Hematopoietic multipotent progenitor cell treated with erythropoietin and hydrocortisone succinate and interleukin-3 and kit ligand, for 15 days (in vitro differentiated cells): ENCODE results near the gene HNRNPH2.

Source experiments
- DNase-seq: peaks from one replicate; pipeline ENCODE4 v3.0.0-alpha.2; 2015; ENCODE audit warnings: low spot score

HNRNPH2 gene, protein sequence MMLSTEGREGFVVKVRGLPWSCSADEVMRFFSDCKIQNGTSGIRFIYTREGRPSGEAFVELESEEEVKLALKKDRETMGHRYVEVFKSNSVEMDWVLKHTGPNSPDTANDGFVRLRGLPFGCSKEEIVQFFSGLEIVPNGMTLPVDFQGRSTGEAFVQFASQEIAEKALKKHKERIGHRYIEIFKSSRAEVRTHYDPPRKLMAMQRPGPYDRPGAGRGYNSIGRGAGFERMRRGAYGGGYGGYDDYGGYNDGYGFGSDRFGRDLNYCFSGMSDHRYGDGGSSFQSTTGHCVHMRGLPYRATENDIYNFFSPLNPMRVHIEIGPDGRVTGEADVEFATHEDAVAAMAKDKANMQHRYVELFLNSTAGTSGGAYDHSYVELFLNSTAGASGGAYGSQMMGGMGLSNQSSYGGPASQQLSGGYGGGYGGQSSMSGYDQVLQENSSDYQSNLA

DNA sequence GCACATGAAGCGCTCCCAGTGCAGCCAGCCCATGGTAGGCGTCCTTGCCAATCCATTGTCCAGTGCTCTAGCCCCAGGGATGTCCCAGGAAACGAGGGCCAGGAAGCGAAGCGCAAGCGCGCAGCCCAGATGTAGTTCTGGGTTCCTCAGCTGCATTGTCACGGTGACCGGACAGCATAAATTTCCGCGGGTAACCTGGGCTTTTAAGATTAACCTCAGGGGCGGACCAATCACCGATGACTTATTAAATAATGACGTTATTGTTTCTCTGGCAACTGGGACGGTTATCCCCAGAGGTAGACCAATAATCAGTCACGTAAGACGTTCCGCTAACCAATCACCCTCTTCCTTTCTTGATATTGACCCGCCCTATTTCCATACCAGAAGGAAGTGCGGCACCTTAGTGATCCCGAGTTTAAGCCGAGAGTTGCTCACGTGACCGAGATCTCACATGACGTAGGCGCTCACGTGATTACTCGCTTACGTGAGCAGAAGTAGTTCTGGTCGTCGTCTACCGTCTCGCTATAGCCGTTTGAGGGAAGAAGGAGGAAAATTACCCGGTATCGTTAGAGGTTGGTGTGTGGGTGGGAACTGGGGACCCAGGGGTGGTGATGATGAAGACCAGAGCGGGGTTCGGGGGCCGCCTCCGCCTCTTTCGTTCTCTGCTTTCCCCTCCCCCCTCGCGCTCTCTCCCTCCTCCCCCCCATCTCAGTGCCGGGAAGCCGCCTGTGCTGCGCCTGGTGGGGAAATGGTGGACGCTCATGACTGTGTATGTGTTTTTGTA, at the start of gene HNRNPH2, which contains the start of gene GLA:
TSS of gene HNRNPH2 (plus strand) at position 475 of the 784 bp plus-strand sequence. CDS start 3,767 bp downstream, outside the sequence.
TSS of gene GLA (minus strand) at position 178 of the 784 bp plus-strand sequence. CDS start at position 156, 22 bp downstream.
- DNase-seq = peak; percentile 96

DNA sequence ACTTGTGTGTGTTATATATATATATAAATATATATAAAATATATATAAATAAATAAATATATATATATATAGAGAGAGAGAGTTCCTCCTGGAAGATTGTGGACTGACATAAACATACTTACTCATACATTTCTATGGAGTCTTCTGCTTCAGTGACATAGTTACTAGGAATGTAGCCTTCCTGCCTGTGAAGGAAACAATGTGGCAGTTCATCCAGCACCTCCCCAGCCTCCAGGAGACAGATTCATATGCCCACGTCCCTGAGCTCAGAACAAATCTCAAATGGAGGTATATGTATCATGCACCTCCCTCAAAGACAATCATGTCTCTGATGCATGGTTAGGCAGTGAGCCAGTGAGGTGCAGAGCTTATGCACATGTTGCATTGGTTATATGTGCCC, 48.1 kb upstream of the HNRNPH2 start:
- DNase-seq = no peak

DNA sequence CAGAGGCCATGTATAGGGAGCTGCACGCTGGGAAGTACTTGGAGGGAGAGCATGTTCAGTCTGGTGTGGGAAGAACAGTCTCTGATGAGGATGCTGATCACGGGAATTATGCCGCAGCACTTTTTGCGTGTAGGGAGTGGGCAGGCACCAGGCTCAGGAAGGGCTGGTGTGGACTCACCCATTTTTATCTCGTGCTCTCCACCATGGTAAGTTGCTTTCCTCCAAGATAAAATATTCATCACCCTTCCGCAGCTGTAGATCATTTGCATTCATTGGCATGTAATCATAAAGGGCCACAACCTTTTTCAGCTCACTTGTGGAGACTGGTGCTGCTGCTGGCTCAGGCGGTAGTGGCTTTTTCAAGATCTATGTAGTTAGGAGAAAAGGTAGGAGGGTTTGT, 47.6 kb upstream of the HNRNPH2 start:
- DNase-seq = peak; percentile 86

DNA sequence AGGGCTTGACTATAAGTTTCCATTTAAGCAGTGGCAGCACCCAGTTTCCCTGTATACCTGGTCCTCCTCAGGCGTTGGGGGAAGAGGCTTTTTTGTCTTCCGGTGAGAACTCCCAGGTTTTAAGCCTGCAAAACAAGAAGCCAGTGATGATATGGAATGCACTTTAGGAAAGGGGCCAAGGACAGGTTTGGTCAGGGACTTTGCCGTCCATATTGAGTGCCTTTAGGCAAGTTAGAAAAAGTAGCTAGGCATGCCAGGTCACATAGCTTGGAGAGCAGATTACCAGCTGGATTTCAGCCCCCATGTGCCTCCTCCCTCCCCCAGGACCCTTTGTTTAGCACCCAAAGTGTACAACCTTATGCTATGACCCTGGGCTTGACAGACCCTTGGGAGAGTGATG, 45.9 kb upstream of the HNRNPH2 start:
- no peak for DNase-seq

DNA sequence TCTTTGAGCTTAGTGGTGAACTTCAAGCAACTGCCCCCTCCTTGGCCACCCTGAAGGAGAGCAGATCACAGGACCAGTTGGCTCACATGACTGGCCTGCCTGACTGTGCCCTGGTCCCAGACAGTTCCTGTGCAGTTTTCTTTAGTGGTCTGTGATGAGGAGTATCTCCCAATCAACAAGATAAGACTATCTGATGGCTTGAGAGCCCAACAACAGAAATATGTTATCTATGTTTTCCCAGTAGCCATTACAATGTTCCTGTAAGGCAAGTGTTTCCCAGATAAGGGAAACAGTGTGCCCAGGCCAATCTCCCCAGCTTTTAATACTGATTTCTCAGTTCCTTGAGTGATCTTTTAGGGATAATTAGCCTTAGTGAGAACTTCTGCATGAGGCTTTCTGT, 45.3 kb upstream of the HNRNPH2 start:
- no peak for DNase-seq

DNA sequence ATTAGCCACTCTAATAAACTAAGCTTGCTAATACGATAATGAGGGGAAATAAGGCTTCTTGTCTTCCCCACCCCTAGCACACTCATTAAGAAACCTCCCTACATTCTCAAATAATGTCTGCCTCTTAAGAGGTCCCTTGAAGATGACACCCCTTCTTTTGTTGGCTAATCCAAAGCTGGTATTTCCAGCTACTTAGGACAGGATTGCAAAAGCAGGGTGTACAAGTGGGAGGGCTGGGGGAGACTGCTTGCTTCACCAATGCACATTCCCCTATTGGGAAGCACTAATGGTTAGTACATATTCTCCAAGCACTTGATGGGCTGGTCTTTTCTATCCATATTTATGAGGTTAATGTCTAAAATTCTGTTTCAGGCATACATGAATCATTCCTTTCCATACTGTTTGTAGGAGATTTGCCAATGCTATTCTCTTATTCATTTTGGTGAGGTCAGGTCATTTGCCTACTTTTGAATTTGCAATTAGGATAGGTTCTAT, 42.7 kb upstream of the HNRNPH2 start:
- no peak for DNase-seq

DNA sequence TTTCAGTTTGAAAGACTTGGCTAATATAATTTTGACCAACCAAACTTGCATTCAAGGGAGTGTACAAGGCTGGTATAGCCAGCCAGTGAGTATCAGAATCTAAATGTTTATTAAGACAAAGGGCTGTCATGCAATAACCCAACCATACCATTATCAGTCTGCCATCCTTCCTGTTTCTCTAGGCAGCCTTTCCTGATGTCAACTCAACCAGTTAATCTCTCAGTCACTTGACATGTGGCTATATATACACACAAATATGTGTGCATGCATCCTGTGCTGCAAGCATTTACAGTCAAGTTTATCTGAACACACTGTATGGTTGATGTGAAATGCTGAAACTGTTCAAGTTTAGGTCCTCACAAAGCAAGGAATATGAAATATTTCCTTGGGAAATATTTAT, 39.2 kb upstream of the HNRNPH2 start:
- no peak for DNase-seq

DNA sequence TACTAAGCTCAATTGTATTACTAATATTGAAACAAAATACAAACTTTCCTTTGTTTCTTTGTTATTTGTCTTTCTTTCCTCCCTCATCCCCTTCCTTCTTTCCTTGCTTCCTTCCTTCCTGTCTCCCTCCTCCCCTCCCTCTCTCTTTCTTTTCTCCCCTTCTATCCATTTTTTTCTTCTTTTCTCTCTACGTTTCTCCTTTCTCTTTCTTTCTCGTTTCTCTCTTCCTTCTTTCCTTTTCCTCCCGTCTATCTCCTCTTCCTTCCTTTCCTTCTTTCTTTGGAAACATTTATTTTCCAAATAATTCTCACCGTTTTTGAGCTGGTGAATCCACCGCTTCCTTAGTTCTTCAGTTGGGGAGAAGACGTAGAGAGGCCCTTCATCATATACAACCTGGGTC, 38.3 kb upstream of the HNRNPH2 start:
- DNase-seq = no peak

DNA sequence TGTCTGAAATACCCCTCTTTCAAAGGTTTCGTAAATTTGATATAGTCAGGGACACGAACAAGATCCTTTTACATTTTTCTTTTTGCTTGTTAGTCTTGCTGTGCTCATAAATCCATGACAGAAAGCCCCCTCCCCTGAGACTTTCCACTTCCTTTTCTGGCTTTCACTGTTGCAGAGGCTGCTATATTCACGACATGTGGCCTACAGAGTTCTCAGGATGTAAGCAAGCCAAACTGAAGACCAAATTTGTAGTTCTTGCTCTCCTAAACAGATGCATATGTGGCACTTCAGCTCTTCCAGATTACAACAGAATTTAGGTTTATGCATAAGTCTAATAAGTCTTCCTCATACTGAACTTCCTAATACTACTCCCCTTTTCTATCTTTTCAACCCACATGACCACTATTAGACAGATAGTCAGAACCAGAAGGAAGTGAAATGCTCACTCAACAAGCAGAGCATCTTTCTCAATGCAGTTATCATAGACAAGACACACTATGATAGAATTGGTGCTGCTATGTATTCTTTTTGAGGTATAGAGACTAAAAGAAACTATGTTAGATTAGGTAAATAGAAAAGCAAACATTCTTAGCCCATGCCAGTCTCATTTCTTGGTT, 37.0 kb upstream of the HNRNPH2 start:
- DNase-seq = no peak

DNA sequence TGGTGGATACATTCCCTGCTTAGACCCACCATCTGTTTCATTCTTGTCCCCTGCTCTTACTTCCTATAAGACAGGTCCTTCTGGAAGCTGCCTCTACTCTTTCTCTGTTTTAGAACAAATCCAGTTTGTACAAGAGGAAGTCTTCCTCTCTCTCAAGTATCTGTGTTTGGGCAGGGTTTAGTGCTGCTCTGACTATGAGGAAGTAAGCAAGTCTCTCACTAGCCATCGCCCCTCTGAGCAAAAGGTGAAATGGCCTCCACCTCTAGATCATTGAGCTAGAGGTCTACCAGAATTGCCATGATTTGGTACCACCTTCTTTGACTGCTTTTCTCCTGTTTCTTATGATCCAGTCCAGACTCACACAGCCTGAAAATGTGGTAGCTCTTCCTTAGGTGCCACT, 30.5 kb upstream of the HNRNPH2 start:
- DNase-seq = no peak

DNA sequence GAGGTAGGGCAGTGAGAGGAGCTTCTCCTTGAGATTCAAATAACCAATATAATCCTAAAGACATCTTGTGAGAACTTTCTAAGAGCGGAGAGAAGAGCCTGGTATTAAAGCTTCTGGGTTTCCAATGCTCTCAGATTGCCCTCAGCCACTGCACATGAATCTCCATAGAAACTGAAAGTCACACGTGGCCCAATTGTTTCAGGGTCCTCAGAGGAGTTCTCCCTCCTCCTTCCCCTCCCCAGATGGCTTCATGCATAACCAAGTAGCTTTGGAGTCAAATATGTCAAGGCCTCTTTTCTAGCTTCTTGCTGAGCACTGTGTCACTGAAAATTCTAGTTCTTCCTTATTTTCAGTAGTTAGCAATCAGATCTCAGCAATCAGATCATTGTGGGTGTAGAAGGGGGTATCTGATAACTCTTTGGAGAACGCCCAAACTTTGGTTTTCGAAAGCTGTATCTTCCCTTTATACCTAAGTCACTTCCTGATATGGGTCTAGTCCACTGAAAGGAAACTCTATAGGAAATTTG, 24.3 kb upstream of the HNRNPH2 start:
- DNase-seq = no peak

DNA sequence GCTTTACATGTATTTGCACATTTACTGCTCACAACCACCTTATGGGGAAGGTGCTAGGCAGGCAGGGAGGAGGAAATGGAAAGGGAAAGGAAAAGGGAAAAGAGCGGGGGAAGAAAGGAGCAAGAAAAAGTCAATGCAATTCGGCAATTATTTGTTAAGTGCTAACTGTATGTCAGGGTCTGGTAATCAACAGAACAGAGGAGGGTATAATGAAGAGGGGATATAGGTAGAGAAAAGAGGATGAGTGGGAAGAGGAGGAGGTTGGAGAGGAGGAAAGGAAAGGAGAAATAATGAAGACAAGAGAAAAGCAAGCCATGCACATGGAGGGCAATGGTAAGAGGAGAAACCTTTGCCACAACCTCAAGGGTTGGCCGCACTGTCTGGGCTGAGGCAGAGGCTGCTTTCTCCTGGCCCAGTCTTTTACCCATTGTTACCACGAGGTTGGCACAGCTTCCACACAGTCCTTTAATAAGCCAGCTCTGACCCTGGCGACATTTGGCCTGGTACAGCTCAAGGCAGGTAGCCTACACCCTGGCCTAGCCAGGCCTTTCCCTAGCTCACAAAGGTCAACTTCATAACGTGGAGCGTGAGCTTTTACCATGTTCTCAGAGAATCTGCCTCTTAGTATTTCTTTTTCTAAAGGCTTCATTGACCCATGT, 22.9 kb upstream of the HNRNPH2 start:
- DNase-seq = no peak

DNA sequence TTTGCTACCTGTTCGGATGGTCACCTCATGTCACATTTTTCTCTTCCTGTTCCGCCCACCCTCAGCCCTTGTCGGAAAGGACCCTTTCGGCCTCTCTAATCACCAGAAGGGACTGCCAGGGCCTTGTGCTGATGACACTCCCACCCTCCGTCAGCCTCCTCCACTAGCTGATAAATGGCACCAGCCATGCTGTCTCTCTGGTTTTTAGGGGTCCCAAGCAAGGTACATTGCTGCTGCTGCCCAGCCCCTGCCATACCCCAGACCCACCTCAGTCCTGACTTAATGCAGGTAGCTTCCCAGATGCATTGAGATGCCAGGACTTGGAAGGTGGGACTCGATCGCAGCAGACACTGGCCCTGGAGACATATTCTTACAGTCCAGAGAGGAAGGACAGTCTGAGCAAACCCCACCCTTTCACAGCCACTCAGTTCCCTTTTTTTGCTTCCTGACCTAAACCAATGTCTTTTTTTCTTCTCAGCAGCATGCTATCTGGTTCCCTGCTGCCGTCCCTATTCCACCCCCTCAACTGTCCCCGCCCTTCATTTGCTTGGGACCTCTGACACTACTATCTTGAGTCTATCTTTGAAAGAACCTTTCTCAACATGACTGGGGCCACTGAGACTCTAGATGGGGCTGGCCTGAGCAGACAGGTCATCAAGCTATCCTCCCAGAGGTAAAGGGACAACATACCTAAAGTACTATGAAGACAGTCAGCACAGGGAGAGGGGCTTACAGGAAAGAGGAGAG, 22.1 kb upstream of the HNRNPH2 start, which contains the start of gene BTK:
TSS of gene BTK (minus strand) at position 397 of the 747 bp plus-strand sequence. CDS start 10,907 bp downstream, outside the sequence.
- peak; percentile 70 for DNase-seq

DNA sequence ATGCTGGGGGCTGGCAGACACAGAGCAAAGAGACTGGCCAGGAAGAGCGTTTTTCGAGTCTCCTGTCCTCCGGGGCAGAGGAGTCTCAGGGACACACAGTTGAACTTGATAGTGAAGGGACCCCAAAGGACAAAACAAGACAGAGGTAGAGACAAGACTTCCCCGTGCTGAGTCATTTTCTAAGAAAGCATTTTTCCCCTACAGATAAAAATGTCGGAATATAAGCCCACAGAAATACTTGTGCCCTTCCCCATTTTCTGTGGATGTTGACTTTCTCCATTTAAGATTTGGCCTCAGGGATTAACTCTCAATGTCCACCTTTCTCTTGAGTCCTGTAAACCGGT, 21.5 kb upstream of the HNRNPH2 start:
- peak; percentile 43 for DNase-seq

DNA sequence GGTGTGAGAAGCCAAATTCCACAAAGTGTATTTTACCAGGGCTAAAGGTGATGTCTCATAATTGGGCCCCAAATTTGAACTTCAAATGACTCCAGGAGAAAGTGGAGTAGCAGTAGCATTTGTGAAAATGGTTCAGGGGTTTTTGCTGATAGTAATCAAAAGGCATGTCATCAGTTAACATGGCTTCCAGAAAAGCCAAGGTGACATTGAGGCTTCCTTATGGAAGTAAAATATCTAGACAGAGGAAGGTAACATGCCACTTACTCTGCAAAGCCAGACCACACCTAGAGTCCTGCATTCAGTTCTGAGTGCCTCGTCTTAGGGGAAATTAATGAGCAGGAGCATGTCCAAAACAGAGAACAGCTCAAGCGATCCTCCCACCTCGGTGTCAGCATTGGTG, 19.4 kb upstream of the HNRNPH2 start:
- no peak for DNase-seq

DNA sequence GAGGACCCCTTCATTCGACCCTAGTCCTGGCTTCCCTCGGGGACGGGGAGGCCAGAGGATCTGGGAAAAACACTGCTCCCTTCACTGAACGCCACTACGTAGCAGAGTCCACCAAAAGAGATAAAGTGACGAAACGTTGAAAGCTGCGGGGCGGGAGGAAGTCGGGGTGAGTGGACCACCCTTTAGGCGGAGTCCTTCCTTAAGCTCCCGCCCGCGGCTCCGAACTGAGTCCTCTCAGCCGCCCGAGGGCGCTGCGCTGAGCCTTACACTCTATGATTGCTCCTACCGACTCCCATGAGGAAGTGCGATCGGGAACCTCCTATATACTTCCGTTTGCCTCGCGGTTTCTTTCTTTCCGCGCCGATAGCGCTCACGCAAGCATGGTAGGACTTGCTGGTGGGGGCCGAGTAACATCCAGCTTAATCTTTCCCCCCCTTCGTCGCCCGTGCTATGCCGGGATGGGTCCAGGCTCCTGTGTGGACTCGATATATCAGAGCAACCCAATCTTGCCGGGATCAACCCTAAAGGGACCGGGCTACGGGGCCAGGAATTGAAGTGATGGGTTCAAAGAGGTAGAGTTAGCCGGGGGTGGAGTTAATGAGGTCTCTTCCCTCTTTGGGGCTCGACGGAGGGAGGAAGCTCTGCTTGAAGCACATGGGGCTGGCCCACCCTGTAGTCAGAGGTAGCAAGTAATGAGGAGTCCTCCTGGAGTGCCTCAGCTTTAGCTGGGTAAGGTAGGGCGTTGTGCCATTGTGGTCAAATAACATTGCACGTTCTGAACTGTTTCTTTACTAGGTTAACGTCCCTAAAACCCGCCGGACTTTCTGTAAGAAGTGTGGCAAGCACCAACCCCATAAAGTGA, 17.1 kb upstream of the HNRNPH2 start, which contains the start of gene RPL36A:
TSS of gene RPL36A (plus strand) at position 348 of the 862 bp plus-strand sequence. CDS start at position 381, 33 bp downstream.
- DNase-seq = peak; percentile 88

DNA sequence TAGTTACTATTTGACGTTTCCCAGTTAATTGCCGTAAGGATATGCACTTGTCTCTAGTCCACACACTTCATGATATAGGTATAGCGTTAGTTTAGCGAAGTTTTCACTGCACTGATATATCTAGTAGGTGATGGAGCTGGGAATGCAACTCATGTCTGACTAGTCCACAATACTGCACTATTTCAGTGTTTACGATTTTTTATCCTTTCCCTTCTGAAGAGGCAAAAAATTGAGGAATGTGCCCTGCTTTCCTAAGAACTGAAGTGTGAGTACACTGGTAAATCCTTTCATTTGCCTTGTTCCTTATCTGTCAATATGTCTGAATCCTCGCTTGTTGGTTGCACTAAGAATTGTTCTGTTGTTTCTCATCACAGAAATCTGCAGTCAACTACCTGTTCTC, 16.2 kb upstream of the HNRNPH2 start:
- DNase-seq = no peak

DNA sequence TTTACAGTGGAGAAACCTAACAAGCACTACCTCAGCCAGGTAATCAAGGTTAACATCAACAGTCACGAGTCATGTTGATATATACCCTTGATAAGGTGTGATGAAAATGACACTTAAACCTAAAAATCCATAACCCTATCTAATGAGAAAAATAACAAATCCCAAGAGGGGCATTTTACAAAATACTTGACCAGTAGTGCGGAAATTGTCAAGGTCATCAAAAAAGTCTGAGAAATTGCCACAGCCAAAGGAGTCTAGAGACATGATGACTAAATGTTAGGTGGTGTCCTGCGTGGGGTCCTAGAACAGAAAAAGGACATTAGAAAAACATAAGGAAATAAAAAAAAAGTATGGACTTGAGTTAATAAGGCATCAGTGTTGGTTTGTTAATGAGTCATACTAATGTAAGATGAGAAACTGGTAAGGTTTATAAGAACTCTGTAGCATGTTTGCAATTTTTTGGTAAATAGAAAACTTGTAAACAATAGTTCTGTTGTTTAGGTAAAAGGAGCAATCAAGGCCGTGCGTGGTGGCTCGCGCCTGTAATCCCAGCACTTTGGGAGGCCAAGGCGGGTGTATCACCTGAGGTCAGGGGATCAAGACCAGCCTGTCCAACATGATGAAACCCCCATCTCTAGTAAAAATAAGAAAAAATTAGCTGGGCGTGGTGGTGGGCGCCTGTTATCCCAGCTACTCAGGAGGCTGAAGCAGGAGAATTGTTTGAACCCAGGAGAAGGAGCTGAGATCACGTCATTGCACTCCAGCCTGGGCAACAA, 14.3 kb upstream of the HNRNPH2 start:
- no peak for DNase-seq

DNA sequence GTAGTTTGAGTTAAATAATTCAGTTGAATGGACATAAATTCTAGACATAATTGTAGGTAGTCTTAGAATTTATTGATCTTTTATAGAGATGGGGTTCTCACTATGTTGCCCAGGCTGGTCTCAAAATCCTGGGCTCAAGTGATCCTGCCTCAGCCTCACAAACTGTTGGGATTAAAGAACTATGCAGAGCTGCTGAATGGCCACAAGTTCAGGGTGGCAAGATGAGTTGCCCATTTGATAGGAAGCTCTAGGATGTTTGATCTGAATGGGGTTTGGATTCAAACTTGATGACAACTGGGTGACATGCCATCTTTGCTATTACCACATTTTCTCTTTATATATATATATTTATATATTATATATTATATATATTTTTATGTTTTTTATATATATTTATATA, 13.7 kb upstream of the HNRNPH2 start:
- DNase-seq = no peak
